Measurements from ENCODE around the gene ATP2B2. TPM values are rescaled to one million over a fixed set of nuclear protein-coding genes. Genes with fewer than 3 reads are reported as not detected.

Gene ATP2B2
- total and polyA plus RNA-seq, 2 of the 8 experiments (the other 6 are each of a cell fraction or from before 2014, with no cell fraction given) = 0.14 to 1.2 TPM

- TF ChIP-seq SIN3A (conservative IDR thresholded peaks at IDR 0.05 in 1 of 2, IDR thresholded peaks at IDR 0.05 in 1 of 2; ENCODE audit: low read depth in 1 of 2, low read length in 2 of 2) (no peak), SUZ12 (IDR thresholded peaks at IDR 0.05; ENCODE audit: low read length) (no peak), JUN (IDR thresholded peaks at IDR 0.05; ENCODE audit: low read depth, low read length) (no peak), HDAC6 (IDR thresholded peaks at IDR 0.05; ENCODE audit: low read depth, low read length) (no peak)
Measured at GRCh38 chr3:10280571-10280970, 224.8 kb downstream of the ATP2B2 start (continued).

All from H1 (cell line).